HUES64 (cell line): ENCODE measurements around the gene DHCR24.

Experiments used
- H3K27ac ChIP-seq: 2 replicates; pipeline ENCODE4 v1.7.0; 2013; ENCODE audit warnings: low read depth, low read length, inconsistent platforms
- H3K27me3 ChIP-seq: 2 replicates; pipeline ENCODE4 v1.6.1; 2013; ENCODE audit warnings: mild to moderate bottlenecking, low read length; ENCODE audit not compliant: insufficient read depth
- H3K36me3 ChIP-seq: 2 replicates; pipeline ENCODE4 v1.6.1; 2013; ENCODE audit warnings: mild to moderate bottlenecking, low read length; ENCODE audit not compliant: insufficient read depth
- H3K4me1 ChIP-seq: 2 replicates; pipeline ENCODE4 v1.6.1; 2013; ENCODE audit warnings: mild to moderate bottlenecking, low read length, moderate library complexity; ENCODE audit not compliant: insufficient read depth
- H3K4me3 ChIP-seq: 2 replicates; pipeline ENCODE4 v1.5.1; 2013; ENCODE audit warnings: mild to moderate bottlenecking, low read length, moderate library complexity
- H3K9ac ChIP-seq: 2 replicates; pipeline ENCODE4 v1.6.1; 2013; ENCODE audit warnings: mild to moderate bottlenecking, low read depth, low read length
- H3K9me3 ChIP-seq: 2 replicates; pipeline ENCODE4 v1.6.1; 2013; ENCODE audit warnings: low read depth, low read length; ENCODE audit not compliant: insufficient read depth
- WGBS: fragments of 150-250, 120-280 bp; methylation state at CpG from one replicate; pipeline ENCODE4 v1.1.7; 2013; ENCODE audit warnings: missing lambda C conversion rate; 5-methylcytosine and 5-hydroxymethylcytosine counted together

The DHCR24 gene

GRCh38 chr1:54812801-54813484 is 74.1 kb downstream of the DHCR24 start:
- 83% methylated on average over 13 of the region's 13 CpGs for WGBS
- peaks cover 21% of the 10 kb centered on the region for H3K4me1 ChIP-seq
- no peaks in the 10 kb centered on the region for H3K27me3 ChIP-seq
- H3K4me3 ChIP-seq: no peak overlapping the region
- H3K27ac ChIP-seq: peak overlapping the region; percentile 87; the same call in 1 of the 2 replicates
- H3K9ac ChIP-seq: no peak overlapping the region
- H3K9me3 ChIP-seq: no peaks in the 10 kb centered on the region
- no peaks in the 10 kb centered on the region for H3K36me3 ChIP-seq

GRCh38 chr1:54811739-54812655 is 75.0 kb downstream of the DHCR24 start:
- Histone ChIP-seq H3K4me1 (peaks cover 21% of the 10 kb centered on the region), H3K27me3 (no peaks in the 10 kb centered on the region), H3K9me3 (no peaks in the 10 kb centered on the region), H3K27ac (no peak overlapping the region), H3K36me3 (no peaks in the 10 kb centered on the region), H3K4me3 (no peak overlapping the region), H3K9ac (no peak overlapping the region)
- 91% methylated on average over 16 of the region's 18 CpGs for WGBS

GRCh38 chr1:54811066-54811465 is 75.9 kb downstream of the DHCR24 start:
- 94% methylated on average over 5 of the region's 5 CpGs for WGBS

GRCh38 chr1:54810153-54810942 is 76.6 kb downstream of the DHCR24 start:
- Histone ChIP-seq H3K27ac (no peak overlapping the region), H3K27me3 (no peaks in the 10 kb centered on the region), H3K4me1 (peaks cover 21% of the 10 kb centered on the region), H3K9me3 (no peaks in the 10 kb centered on the region), H3K36me3 (no peaks in the 10 kb centered on the region), H3K9ac (no peak overlapping the region), H3K4me3 (no peak overlapping the region)
- 46% methylated on average over 13 of the region's 13 CpGs for WGBS

More at GRCh38 chr1:54811066-54811465, 75.9 kb downstream of the DHCR24 start:
- H3K9ac ChIP-seq: no peak overlapping the region
- no peaks in the 10 kb centered on the region for H3K9me3 ChIP-seq
- no peaks in the 10 kb centered on the region for H3K27me3 ChIP-seq
- H3K36me3 ChIP-seq: no peaks in the 10 kb centered on the region
- H3K27ac ChIP-seq: no peak overlapping the region
- H3K4me3 ChIP-seq: no peak overlapping the region
- peaks cover 21% of the 10 kb centered on the region for H3K4me1 ChIP-seq

- H3K9me3 ChIP-seq: no peaks in the 10 kb centered on the region
- H3K4me1 ChIP-seq: peaks cover 21% of the 10 kb centered on the region
- H3K27ac ChIP-seq: no peak overlapping the region
- no peaks in the 10 kb centered on the region for H3K36me3 ChIP-seq
- 87% methylated on average over 3 of the region's 3 CpGs for WGBS
- H3K27me3 ChIP-seq: no peaks in the 10 kb centered on the region
- H3K9ac ChIP-seq: no peak overlapping the region
- H3K4me3 ChIP-seq: no peak overlapping the region
These were observed 77.4 kb downstream of the DHCR24 start for GRCh38 chr1:54809496-54810074.

GRCh38 chr1:54808443-54809207 is 78.4 kb downstream of the DHCR24 start:
- Histone ChIP-seq H3K27me3 (no peaks in the 10 kb centered on the region), H3K4me3 (no peak overlapping the region), H3K9ac (no peak overlapping the region), H3K36me3 (no peaks in the 10 kb centered on the region), H3K27ac (no peak overlapping the region), H3K4me1 (peaks cover 11% of the 10 kb centered on the region; the same call in 1 of the 2 replicates), H3K9me3 (no peaks in the 10 kb centered on the region)
- 76% methylated on average over 12 of the region's 12 CpGs for WGBS

GRCh38 chr1:54807756-54808155 is 79.2 kb downstream of the DHCR24 start:
- Histone ChIP-seq H3K9ac (no peak overlapping the region), H3K4me3 (no peak overlapping the region), H3K36me3 (no peaks in the 10 kb centered on the region), H3K27me3 (no peaks in the 10 kb centered on the region), H3K4me1 (peaks cover 3% of the 10 kb centered on the region; the same call in 1 of the 2 replicates), H3K27ac (no peak overlapping the region), H3K9me3 (no peaks in the 10 kb centered on the region)
- WGBS: 96% methylated on average over 6 of the region's 7 CpGs

- no peaks in the 10 kb centered on the region for H3K4me1 ChIP-seq
- H3K9ac ChIP-seq: no peak overlapping the region
- no peak overlapping the region for H3K4me3 ChIP-seq
- no peaks in the 10 kb centered on the region for H3K36me3 ChIP-seq
- WGBS: 89% methylated on average over 11 of the region's 11 CpGs
- H3K27ac ChIP-seq: no peak overlapping the region
- H3K9me3 ChIP-seq: no peaks in the 10 kb centered on the region
- no peaks in the 10 kb centered on the region for H3K27me3 ChIP-seq
These were observed 79.9 kb downstream of the DHCR24 start for GRCh38 chr1:54806931-54807611.

- 95% methylated on average over 35 of the region's 35 CpGs for WGBS
- Histone ChIP-seq H3K4me1 (no peaks in the 10 kb centered on the region; the same call in 1 of the 2 replicates), H3K9me3 (no peaks in the 10 kb centered on the region)
These were observed 81.0 kb downstream of the DHCR24 start for GRCh38 chr1:54805981-54806381.

GRCh38 chr1:54805466-54805865 is 81.5 kb downstream of the DHCR24 start:
- WGBS: 92% methylated on average over 3 of the region's 3 CpGs
- H3K4me1 ChIP-seq: no peaks in the 10 kb centered on the region; the same call in 1 of the 2 replicates
- H3K9me3 ChIP-seq: no peaks in the 10 kb centered on the region

More at GRCh38 chr1:54805981-54806381, 81.0 kb downstream of the DHCR24 start:
- Histone ChIP-seq H3K27ac (no peak overlapping the region), H3K4me3 (no peak overlapping the region), H3K27me3 (peaks cover 11% of the 10 kb centered on the region), H3K36me3 (no peaks in the 10 kb centered on the region), H3K9ac (no peak overlapping the region)

More at GRCh38 chr1:54805466-54805865, 81.5 kb downstream of the DHCR24 start:
- Histone ChIP-seq H3K27ac (no peak overlapping the region), H3K4me3 (no peak overlapping the region), H3K27me3 (peaks cover 16% of the 10 kb centered on the region), H3K9ac (no peak overlapping the region), H3K36me3 (no peaks in the 10 kb centered on the region)
